G401.6 (cell line): ENCODE results near the gene F5.
"Not testable (repeated sequence)": the region's sequence is repeated elsewhere in the genome, so short reads cannot be mapped to it uniquely, and the experiment has no call there.

Experiments
- FAIRE-seq: peaks from 2 replicates; lab custom pipeline; 2012; peaks lifted over from hg19 to GRCh38; lab: Jason Lieb, UNC

The F5 gene

DNA sequence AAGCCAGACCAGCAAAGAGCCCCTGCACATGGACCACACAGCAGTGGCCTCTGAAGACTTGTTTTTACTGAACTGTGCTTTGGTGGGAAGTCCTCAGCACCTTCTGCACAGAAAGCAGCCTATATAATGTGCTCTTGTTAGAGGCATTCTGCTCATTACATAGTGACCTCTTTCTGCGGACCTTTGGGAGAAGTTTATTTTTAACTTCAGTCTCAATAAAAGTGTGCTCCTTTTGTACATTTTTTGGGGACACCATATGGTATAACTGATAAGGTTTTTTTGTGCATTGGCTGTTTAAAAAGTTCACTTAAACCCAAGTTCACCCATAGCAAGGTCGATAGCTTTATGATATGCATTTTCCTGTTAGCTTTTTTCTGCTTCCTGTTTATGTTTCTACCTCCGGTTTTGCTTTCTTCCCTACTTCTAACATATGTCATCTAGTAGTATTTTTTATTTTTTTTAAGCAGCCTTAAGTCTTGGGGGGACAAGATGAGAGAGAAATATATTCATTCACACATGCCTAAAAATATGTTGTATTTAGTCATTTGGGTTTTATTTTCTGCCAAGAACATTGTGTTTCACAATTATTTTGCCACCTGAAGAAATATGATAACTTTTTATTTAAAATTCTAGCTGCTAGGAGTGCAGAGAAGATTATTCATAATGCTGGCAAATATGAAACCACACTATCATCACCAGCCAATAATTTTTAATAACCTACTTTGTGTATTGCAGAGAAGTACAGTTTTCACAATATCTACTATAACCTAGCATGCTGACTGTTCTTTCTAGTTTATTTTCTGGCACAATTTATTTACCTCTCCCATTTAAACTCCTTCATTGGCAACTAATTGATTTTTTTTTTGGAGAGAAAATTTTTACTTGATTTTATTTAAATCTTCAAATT lies 77.6 kb downstream of the F5 start:
- FAIRE-seq, result no peak

DNA sequence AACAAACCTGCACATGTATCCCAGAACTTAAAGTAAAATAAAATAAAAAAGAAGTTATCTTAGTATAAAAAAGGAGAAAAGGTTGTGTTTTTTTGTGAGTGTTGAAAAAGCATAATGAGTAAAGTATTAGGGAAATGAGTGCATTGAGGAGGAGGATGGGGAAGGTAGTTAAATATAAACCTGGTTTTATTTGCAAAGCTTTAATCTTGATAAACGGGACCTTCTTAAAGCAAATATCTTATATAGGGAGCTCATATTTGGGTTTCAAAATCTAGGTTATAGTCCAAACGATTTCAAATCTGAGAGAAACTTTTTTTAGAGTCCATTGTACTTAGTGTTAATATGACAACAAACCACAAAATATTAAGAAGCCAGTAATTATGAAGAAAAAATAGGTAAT lies 78.9 kb downstream of the F5 start:
- no peak for FAIRE-seq

DNA sequence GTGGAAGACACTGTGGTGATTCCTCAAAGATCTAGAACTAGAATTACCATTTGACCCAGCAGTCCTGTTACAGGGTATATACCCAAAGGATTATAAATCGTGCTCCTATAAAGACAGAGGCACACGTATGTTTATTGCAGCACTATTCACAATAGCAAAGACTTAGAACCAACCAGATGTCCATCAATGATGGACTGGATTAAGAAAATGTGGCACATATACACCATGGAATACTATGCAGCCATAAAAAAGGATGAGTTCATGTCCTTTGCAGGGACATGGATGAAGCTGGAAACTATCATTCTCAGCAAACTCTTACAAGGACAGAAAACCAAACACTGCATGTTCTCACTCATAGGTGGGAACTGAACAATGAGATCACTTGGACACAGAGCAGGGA lies 82.7 kb downstream of the F5 start:
- FAIRE-seq, result not testable (repeated sequence)

DNA sequence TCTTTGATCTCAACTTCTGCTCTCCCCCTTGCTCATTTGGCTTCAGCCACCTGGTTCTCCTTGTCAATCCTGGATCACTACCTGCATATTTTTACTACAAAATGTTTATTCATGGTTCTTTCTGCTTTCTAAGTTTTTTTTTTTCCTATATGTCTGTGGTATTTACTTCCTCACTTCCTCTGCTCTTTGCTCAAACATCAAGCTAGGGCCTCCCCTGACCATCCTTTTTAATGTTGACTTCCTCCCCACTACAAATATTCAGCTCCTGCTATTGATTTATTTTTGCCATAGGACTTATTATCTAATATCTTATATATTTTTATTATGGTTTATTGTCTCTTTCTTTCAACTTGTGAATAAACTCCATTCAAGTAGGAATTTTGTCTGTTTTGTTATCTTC lies 86.5 kb downstream of the F5 start:
- FAIRE-seq, result no peak

DNA sequence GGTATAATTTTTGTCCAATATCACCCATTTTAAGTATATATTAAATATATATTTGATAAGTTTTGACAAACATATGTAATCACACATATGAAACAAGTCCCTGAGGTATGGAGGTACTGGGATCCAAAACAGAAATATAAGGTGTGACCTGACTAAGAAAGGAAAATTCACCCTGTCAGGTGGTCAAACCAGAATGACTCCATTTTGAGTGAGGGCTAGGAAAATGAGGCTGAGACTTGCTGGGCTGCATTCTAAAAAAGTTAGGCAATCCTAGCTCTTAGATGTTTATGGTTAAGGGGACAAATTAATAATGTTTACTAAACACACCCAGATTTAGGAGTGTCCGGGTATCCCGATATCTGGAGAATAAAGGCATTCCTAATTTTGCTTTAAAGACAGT lies 89.0 kb downstream of the F5 start:
- no peak for FAIRE-seq

DNA sequence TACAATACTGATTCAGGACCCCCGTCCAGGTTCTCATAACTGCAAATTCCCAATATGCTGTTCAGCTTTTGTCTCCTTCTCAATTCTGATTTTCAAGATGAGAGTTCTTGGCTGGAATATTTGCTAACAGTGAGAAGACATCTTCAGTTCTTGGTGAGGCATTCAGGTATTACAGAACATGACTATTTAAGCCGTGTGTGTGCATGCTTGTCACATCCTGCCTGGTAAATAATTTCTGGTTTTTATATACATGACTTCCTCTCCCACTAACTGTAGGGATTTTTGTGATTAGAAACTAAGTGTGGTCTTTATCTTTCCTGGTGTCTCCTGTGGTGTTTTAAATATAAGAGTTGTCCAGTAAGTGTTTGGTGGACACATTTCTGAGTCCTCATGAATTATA lies 90.4 kb downstream of the F5 start:
- no peak for FAIRE-seq

DNA sequence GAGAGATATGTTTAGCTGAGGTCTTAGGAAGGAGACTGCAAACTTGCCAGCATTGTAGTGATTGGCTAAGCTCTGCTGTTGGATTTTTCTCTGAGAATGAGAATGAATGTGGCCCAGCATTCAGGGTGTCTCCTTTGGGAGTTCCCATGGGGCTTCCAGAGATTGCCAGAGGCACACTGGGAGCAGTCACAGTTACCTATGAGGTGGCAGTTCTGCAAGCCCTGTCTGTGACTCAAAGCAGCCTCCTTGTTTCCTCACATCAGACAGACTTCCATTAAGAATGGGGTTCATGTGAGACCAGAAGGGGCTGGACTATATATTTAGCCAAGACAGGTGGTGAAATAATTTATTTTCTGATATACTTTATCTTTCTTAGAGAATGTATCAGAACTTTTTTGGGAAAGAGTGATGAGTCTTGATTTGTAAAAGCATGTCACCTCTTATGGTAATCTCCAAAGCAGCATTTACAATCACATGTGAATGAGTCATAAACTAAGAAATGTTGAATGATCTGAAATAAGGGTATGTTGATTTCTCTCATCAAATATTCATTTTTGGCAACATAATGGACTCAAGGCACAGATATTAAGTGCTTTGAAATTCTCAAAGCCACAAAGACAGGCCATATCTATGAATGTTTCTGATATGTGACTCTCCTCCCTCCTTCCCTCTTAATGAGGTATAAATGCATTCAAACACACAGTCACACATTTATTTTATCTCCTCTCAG lies 91.1 kb downstream of the F5 start:
- no peak for FAIRE-seq

DNA sequence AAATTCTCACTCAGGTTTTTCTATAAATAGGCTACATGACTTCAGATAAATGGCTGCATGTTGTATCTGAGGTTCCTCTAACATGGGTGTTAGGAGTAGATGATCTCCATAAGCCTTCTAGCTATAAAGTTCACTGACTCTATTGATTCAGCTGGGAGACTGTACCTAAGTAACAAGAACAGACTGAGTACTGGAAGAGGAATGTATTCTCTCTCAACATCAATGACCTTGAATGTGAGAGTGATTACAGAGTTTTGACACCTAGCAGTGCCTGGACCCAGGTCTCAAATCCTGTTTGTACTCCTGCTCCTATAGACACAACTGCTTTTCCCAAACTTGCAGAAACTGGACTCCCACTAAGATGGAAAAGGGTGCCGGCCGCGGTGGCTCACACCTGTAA lies 91.9 kb downstream of the F5 start:
- no peak for FAIRE-seq

DNA sequence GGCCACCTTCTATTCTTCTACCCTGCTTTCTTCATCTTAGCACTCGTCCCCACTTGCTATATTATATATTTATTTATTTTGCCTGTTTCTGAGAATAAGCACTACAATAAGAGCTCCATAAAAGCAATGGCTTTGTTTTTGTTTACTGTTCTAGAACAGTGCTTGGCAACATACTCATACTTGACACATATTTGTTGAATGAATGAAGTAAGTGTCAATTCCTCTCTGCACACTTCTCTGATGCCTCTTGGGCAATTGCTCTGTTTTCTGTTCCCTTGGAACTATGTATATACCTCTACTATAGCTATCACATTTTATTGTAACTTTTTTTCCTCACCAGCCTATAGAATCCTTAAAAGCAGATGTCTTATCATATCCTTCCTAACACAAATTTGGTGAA lies 93.0 kb downstream of the F5 start:
- FAIRE-seq, result no peak

DNA sequence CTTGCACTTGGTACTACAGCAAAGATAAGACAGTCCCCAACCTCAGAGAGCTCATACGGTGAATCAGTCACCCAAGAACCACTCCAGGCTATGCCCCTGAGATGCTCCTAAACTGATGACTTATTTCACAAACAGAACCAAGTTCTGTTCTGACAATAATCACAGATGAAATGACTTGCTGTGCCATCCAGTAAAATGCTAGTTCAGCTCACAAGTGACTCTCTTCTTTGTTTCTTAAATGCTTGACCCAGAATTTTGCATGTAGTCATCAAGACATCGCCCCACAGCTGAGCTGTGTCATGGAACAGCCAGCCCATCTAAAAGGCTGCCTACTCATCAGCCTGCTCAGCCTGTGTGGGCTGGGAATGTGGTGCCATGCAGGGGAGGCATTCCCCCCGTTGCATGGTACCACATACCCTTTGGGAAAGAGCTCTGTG lies 94.4 kb downstream of the F5 start:
- no peak for FAIRE-seq

DNA sequence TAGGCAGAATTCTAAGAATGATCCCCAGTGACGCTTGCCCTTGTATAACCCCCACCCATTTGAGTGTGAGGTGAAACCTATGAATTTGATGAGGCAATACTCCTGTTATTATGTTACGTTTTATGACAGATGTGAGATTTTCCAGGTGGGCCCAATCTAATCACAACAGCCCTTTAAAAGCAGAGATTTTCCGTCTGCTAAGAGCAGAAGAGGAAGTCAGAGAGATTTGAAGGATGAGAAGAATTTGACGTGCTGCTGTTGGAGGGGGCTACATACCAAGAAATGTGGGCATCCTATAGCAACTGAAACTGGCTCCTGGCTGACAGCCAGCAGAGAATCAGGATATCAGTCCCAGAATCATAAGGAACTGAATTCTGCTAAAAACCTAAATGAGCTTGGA lies 98.1 kb downstream of the F5 start:
- FAIRE-seq, result no peak

DNA sequence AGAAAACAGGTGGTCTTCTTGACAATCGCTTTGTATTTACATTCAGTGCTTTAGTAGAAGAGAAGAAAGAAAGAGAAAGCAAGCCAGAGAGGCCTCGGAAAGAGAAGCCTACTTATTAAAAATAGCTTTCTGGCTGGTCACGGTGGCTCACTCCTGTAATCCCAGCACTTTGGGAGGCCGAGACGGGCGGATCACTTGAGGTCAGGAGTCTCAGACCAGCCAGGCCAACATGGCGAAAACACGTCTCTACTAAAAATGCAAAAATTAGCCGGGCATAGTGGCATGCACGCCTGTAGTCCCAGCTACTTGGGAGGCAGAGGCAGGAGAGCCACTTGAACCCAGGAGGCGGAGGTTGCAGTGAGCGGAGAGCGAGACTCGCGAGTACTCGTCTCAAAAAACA lies 98.7 kb downstream of the F5 start:
- FAIRE-seq, result no peak

DNA sequence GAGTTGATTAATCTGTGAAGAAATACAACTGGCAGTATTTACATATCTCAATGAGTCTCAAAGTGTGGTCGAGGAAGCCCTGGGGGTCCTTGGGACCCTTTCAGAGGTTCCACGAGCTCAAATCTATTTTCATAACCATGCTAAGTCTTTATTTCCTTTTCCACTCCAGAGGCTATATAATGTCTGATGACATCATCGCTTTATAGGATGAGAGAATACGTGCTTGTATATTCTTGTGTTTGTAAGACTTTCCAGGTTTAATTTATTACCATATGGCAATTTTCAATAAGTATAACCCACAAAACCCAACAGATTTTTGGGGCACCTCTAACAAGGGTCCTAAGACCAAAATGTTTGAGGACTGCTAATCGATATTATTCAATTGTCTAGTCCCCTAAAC lies 99.1 kb downstream of the F5 start:
- FAIRE-seq, result no peak

DNA sequence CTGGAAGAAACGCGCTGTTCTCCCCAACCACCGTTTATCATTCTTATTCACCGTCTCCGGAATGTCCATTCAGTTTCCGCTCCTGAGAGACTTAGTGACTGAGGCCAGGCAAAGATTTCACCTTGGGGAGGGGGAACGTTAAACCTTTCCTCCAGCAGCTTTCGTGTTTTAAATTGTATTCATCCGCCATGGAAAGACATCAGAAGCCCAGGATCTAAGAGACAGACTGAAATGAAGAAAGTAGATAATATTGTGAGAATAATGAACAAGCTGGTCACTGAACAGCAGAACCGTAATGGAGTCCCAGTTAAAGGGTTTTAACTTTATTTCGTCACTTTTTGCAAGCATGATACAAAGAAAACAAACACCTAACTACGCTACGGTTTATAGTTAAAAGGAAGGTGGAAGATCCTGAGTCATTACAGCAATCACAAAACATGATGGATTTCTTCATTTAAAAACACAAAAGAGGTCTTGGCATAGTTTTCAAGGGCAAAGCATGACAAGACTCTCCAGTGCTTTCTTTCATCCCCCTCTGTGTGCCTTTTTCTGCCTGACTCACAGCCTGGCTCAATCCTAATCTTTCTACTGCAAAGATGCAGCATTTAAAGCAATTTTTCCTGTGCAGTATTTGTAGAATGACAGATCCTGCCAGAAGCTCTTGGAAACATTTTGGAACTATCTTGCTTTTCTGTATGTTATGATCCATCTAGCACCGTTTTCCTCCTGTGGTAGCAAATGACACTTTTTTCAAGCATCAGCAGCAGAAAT lies 99.8 kb downstream of the F5 start:
- FAIRE-seq, result no peak

DNA sequence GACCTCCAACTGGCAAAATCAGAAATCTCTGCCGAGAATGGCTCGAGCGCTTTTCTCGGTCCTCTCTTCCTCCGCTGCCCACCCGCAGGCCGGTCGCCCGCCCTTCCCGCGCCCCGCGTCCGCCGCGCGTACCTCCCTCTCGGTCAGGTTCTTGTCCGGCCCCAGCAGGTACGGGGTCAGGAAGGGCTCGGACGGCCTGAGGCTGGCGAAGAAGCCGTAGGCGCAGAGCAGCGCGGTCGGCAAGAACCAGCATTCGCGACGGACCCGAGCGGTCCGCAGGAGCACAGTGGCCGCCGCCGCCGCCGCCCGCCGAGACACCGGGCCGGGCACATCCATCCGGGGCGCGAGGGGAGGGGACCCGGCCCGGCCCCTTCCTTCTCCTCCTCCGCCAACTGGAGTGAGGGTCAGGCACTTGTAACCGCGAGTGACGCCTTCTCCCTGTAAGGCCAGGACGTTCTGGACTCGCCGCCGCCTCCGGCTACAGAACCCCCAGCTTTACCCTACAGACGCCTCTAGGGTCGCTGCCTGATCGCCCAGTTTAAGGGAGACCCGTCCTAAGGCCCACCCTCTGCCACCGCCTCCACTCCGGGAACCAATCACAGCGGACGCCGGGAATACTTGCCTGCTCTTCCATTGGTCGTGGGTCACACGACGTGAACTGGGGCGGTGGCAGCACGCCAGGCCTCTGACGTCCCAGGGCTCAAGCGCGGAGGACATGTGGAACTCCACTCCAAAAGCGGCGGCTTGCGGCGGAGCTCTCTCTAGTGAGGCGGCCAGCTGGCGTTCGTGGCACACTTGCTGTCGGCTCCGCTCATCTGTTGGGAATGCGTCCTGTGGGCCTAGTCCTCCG lies 100.6 kb downstream of the F5 start, which contains the start of gene SLC19A2:
Gene SLC19A2, minus strand, starts transcription at position 514 of the 850 bp plus-strand sequence. Its CDS starts 178 bp downstream, at position 336.
- peak; percentile 94 for FAIRE-seq

DNA sequence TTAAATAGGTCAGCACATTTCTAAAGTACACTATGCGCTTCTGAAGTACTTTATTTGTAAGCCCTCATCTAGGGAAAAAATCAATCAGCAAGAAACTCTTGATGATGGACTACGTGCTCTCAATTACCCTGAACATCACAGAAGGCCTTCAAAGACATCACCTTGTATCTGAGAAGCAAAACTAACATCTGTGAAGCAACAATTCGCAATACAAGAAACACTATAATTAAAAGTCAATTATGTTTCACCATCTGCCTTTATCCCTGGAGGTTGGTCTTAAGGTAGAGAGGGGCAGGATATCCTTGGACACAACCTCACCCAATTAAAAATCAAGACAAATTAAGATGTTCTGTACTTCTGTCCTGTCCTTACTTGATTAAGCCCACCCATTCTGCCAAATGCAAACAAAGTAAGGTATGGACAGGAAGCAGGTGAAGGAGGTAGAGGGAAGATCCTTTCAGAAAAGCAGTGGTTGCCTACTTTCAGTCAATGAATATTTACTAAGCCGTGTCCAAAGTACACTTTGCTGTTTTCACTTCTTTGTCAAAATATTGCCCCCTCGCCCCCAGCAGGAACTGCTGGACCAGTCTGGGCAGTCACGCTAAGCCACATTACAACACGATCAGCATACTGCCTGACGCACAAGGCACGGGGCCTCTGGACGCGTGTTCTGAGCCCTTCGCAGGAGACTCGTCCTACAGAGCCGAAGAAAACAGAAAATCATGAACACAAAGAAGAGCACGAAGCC lies 101.4 kb downstream of the F5 start:
- FAIRE-seq, result no peak

DNA sequence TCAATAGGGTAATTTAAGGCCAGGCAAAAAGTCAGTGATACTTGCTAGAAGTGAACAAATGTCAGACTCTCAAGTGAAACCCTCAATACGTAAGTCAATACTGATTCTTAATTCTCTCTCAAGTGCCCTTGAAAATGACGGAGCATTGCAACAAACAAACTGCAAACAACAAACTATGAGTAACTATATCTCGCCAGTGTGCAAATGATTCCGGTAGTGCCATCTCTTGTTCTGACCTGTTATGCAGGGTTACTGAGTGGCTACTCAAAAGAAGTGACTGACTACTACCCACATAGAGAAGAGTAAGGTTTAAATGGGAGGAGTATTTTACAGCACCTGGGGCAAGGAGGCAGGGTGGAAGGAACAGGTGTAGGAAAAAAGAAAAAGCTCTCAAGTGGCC lies 102.2 kb downstream of the F5 start:
- FAIRE-seq, result no peak

DNA sequence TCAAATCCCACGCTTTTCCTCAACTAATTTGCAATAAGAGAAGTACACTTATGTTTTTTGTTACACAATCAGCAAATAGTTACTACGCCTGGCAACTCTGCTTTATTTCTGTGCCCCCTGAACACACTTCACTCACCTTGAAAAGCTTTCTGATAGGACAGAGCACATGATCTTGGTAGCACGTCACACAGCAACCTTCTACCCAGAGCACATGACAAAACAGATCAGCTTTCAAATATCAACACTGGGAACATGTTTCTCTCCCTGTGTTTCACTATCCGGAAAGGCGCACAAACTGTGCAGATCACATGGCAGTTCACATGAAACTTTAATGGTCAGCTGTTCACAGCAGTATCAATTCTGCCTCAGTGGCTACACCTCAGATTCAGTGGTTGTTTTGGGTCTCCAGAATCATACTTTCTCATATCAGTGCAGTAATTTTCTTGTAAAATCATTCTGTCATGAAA lies 102.7 kb downstream of the F5 start:
- no peak for FAIRE-seq

DNA sequence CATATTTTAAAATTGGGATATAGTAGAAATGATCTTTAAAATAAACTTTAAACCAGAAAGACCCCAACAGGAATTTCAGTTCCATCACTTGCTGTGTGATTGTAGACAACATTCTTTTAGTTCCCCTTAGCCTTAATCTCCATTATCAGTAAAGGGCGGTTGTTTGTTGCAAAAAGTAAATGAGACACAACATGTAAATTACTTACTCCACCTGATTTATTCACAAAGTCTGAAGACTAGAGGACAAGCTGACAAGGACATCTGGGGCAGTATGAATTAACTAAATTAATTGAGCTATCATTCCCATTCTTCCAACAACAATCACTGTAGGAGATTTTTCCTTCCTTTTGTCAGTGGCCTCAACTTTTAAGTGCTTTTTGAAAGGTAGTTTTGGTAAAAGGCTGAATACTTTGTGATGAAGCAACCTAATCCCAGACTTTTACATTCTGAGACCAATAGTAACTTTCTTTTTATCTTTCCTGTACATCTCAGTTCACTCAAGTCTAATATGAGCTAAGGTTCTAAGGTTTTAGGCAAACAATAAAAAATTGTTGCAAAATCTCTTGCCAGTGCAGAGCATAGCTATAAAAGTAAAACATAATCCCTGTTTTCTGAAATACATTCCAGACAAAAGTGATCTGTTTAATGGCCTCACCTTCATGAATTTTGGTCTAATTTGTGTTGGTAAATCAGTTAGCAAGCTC lies 106.8 kb downstream of the F5 start:
- FAIRE-seq, result no peak

DNA sequence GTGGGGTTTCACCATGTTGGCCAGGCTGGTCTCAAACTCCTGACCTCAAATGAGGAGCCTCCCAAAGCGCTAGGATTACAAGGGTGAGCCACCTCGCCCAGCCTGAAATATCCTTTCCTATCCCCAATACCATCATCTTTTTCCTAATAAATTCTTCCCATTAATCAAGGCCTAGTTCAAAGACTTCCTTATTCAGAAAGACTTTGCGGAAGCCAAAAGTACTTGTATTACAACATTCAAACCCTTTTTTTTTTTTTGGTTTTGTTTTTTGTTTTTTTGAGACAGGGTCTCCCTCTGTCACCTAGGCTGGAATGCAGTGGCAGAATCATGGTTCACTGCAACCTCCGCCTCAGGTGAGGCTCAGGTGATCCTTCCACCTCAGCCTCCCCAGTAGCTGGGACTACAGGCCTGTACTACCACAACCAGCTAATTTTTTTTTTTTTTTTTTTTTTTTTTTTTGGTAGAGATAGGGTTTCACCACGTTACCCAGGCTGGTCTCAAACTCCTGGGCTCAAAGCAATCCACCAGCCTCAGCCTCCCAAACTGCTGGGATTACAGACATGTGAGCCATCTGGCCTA lies 108.1 kb downstream of the F5 start:
- FAIRE-seq, result no peak
